GM13976 (cell line): ENCODE measurements around the gene JAKMIP1.

Experiments used
- DNase-seq: peaks from one replicate; pipeline ENCODE4 v3.0.0; 2012; ENCODE audit warnings: low spot score
- CTCF ChIP-seq: IDR thresholded peaks from 2 replicates; pipeline ENCODE4 v1.5.1; 2012; ENCODE audit warnings: borderline replicate concordance, mild to moderate bottlenecking; ENCODE audit not compliant: insufficient read depth; ENCODE audit errors: extremely low read depth, missing control alignments, control extremely low read depth
- in situ Hi-C: fragments of 300-500 bp; cut with MboI; formaldehyde crosslinking; loops from one replicate; pipeline ENCODE4 v1.12.0; 2022; ENCODE audit warnings: low sequenced_read_pairs, mixed read lengths, inconsistent platforms; ENCODE audit not compliant: unreplicated experiment

JAKMIP1 gene

GRCh38 chr4:5976431-5976830 is 223.9 kb downstream of the JAKMIP1 start:
- DNase-seq = no peak
- no peak for TF ChIP-seq CTCF
- in situ Hi-C loops = no loop called here
